ENCODE results near the gene HNRNPAB.

DNA sequence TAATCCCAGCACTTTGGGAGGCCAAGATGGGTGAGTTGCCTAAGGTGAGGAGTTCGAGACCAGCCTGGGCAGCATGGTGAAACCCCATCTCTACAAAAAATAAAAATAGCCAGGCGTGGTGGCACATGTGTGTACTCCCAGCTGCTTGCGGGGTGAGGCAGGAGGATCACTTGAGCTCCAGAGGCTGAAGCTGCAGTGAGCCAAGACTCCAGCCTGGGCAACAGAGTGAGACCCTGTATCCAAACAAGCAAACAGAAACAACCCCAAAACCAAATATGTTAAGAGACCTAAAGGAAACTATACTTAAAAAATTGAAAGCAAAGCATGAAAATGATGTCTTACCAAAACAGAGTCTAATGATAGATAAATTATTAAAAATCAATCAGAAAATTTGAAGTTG lies 12.4 kb downstream of the HNRNPAB start:
- TF ChIP-seq EZH2phosphoT487 (IDR thresholded peaks at IDR 0.05; ENCODE audit: low read depth, severe bottlenecking, unreplicated experiment): no peak
- no peak for TF ChIP-seq EZH2 (IDR thresholded peaks at IDR 0.05; ENCODE audit: borderline replicate concordance)
